Esophagus squamous epithelium (tissue), 4 donors: ENCODE data around the gene TTC16.

Experiments used
- POLR2A ChIP-seq, 4 donors: fragments of 450-650 bp; IDR thresholded peaks; one replicate each; pipeline ENCODE4 v1.6.1; 2017; ENCODE audit warnings: antibody characterized with exemption in 4 of 4, mild to moderate bottlenecking in 4 of 4, moderate library complexity in 3 of 4
- TF ChIP-seq, protein P1 (sequence below), 6 experiments: fragments of 450-650 bp in 4 of 6; fragments of 200-600 bp in 2 of 6; sonication (generic) in 2 of 6; IDR thresholded peaks; one replicate each; pipeline ENCODE4 v1.5.1; 2016 to 2019; ENCODE audit warnings: antibody characterized with exemption in 6 of 6, mild to moderate bottlenecking in 4 of 6, moderate library complexity in 4 of 6

DNA sequence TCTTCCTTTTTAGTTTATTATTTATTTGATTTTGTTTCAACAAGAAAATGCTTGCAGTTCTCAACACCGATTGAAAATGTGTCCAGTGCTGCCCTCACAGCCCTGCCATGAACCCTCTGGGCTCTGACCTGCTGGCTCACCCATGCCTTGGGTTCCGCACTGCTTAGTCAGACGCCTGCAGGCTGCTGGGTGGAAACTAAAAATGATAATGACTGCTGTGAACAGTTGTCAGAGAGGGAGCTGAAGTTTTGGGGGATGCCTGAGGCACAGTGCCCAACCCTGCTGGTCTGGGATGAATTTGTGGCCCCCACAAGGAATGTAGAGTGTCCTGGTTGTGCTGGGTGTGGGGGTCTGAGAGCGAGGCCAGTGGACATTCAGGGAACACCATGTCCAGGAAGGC, 31.3 kb upstream of the TTC16 start:
- TF ChIP-seq, protein P1, sequence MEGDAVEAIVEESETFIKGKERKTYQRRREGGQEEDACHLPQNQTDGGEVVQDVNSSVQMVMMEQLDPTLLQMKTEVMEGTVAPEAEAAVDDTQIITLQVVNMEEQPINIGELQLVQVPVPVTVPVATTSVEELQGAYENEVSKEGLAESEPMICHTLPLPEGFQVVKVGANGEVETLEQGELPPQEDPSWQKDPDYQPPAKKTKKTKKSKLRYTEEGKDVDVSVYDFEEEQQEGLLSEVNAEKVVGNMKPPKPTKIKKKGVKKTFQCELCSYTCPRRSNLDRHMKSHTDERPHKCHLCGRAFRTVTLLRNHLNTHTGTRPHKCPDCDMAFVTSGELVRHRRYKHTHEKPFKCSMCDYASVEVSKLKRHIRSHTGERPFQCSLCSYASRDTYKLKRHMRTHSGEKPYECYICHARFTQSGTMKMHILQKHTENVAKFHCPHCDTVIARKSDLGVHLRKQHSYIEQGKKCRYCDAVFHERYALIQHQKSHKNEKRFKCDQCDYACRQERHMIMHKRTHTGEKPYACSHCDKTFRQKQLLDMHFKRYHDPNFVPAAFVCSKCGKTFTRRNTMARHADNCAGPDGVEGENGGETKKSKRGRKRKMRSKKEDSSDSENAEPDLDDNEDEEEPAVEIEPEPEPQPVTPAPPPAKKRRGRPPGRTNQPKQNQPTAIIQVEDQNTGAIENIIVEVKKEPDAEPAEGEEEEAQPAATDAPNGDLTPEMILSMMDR (IDR thresholded peaks at IDR 0.05), result no peak
- TF ChIP-seq POLR2A (IDR thresholded peaks at IDR 0.05), result no peak
